22Rv1 (cell line): Measurements from ENCODE around the gene EXD3.

Experiments
- ZFX ChIP-seq: fragments of 450-650 bp; IDR thresholded peaks from 2 replicates; pipeline ENCODE4 v1.6.1; 2017; ENCODE audit warnings: antibody characterized with exemption, borderline replicate concordance
- TF ChIP-seq, protein P1 (sequence below): fragments of 450-650 bp; IDR thresholded peaks from 2 replicates; pipeline ENCODE4 v1.5.1; 2017; ENCODE audit warnings: mild to moderate bottlenecking

DNA sequence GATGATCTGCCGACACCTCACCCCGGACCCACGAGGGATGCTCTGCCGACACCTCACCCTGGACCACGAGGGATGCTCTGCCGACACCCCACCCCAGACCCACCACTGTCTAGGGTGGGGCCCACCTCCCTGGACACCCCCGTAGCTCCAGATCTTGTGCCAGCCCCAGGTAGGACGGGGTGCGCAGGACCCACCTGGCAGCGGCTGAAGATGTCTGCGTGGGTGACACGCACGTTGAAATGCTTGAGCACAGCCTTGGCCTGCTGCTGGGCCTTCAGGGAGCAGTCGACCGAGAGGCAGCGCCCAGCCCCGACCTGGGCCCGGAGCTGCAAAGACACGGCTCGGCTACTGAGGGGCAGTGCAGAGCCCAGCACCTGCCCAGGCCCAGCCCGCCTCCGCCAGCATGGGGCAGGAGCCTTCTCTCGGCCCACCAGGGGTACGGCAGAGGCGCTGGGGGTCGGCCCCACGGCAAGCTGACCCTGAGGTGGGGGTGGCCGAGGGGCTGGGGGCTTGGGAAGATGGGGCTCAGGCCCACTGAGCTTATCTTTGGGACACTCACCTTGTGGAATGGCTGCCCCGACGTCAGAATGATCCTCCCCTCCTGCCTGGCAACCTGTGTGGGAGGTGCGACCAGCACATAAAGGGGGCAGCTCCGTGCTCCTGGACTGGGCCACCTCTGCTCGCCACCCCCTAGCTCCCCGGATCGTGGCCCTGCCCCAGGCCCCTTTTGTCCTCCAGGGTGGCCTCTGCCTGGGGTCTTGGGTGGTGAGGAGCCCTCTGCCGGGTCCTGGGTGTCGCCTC lies 99.2 kb downstream of the EXD3 start:
- TF ChIP-seq, protein P1, sequence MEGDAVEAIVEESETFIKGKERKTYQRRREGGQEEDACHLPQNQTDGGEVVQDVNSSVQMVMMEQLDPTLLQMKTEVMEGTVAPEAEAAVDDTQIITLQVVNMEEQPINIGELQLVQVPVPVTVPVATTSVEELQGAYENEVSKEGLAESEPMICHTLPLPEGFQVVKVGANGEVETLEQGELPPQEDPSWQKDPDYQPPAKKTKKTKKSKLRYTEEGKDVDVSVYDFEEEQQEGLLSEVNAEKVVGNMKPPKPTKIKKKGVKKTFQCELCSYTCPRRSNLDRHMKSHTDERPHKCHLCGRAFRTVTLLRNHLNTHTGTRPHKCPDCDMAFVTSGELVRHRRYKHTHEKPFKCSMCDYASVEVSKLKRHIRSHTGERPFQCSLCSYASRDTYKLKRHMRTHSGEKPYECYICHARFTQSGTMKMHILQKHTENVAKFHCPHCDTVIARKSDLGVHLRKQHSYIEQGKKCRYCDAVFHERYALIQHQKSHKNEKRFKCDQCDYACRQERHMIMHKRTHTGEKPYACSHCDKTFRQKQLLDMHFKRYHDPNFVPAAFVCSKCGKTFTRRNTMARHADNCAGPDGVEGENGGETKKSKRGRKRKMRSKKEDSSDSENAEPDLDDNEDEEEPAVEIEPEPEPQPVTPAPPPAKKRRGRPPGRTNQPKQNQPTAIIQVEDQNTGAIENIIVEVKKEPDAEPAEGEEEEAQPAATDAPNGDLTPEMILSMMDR = no peak
- TF ChIP-seq ZFX = no peak
